Tibial nerve (tissue), 3 donors: ENCODE measurements around the gene CAPN11.

Experiments
- CTCF ChIP-seq, 5 experiments: fragments of 200-600 bp in 3 of 5; fragments of 450-650 bp in 2 of 5; sonication (generic) in 3 of 5; IDR thresholded peaks; one replicate each; pipeline ENCODE4 v1.5.1; 2016 to 2019; ENCODE audit warnings: antibody characterized with exemption in 5 of 5, mild to moderate bottlenecking in 3 of 5, moderate library complexity in 2 of 5
- POLR2A ChIP-seq, 2 donors: fragments of 450-650 bp; IDR thresholded peaks; one replicate each; pipeline ENCODE4 v1.6.1; 2017; ENCODE audit warnings: antibody characterized with exemption in 2 of 2, mild to moderate bottlenecking in 2 of 2, moderate library complexity in 2 of 2

- TF ChIP-seq CTCF (IDR thresholded peaks at IDR 0.05) (no peak), POLR2A (IDR thresholded peaks at IDR 0.05) (no peak)
Observed at GRCh38 chr6:44115866-44116265, 42.8 kb upstream of the CAPN11 start.
